ENCODE results near the gene ABO. TPM values are rescaled to one million over a fixed set of nuclear protein-coding genes. Genes with fewer than 3 reads are reported as not detected.
"Not testable (repeated sequence)": the region's sequence is repeated elsewhere in the genome, so short reads cannot be mapped to it uniquely, and the experiment has no call there.

Gene ABO
- total RNA-seq, 4 donors from 2014 or later: 0.29 to 6.1 (median 0.59) TPM

- H3K27me3 ChIP-seq: no peaks in the 10 kb centered on the region
- TF ChIP-seq CTCF (IDR thresholded peaks at IDR 0.05) (no peak), POLR2A (IDR thresholded peaks at IDR 0.05) (no peak)
- no peak overlapping the region for H3K4me3 ChIP-seq
- no peak for DNase-seq
- intact Hi-C loops (cut with DNase I; ENCODE audit: low total_unique reads): no loop called here
- no peaks in the 10 kb centered on the region for H3K4me1 ChIP-seq
- no peaks in the 10 kb centered on the region for H3K9me3 ChIP-seq
- H3K36me3 ChIP-seq: no peaks in the 10 kb centered on the region
- no peak overlapping the region for H3K27ac ChIP-seq
These were observed 5.3 kb downstream of the ABO start for GRCh38 chr9:133269537-133270362.

- H3K4me3 ChIP-seq; H3K27me3 ChIP-seq; DNase-seq; H3K27ac ChIP-seq; intact Hi-C loops (cut with DNase I; ENCODE audit: low total_unique reads); H3K36me3 ChIP-seq; H3K9me3 ChIP-seq; H3K4me1 ChIP-seq: not testable (repeated sequence)
These were observed 5.9 kb downstream of the ABO start for GRCh38 chr9:133269136-133269535.

- Histone ChIP-seq H3K9me3 (no peaks in the 10 kb centered on the region), H3K27ac (no peak overlapping the region), H3K4me3 (no peak overlapping the region), H3K27me3 (no peaks in the 10 kb centered on the region), H3K4me1 (no peaks in the 10 kb centered on the region), H3K36me3 (no peaks in the 10 kb centered on the region)
- intact Hi-C loops (cut with DNase I; ENCODE audit: low total_unique reads): no loop called here
- no peak for TF ChIP-seq CTCF (IDR thresholded peaks at IDR 0.05)
- no peak for TF ChIP-seq POLR2A (IDR thresholded peaks at IDR 0.05)
- no peak for DNase-seq
These were observed 6.5 kb downstream of the ABO start for GRCh38 chr9:133268335-133269056.

- intact Hi-C loops (cut with DNase I; ENCODE audit: low total_unique reads): no loop called here
- Histone ChIP-seq H3K9me3 (no peaks in the 10 kb centered on the region), H3K36me3 (no peaks in the 10 kb centered on the region), H3K4me1 (no peaks in the 10 kb centered on the region), H3K27ac (no peak overlapping the region), H3K27me3 (no peaks in the 10 kb centered on the region), H3K4me3 (no peak overlapping the region)
- no peak for DNase-seq
- no peak for TF ChIP-seq POLR2A (IDR thresholded peaks at IDR 0.05)
- TF ChIP-seq CTCF (IDR thresholded peaks at IDR 0.05): no peak
These were observed 10.7 kb downstream of the ABO start for GRCh38 chr9:133264235-133264764.

GRCh38 chr9:133263557-133263956, 11.4 kb downstream of the ABO start:
- TF ChIP-seq CTCF (IDR thresholded peaks at IDR 0.05) (no peak), POLR2A (IDR thresholded peaks at IDR 0.05) (no peak)
- DNase-seq: no peak
- Histone ChIP-seq H3K4me3 (no peak overlapping the region), H3K36me3 (no peaks in the 10 kb centered on the region), H3K27ac (no peak overlapping the region), H3K4me1 (no peaks in the 10 kb centered on the region), H3K27me3 (no peaks in the 10 kb centered on the region), H3K9me3 (no peaks in the 10 kb centered on the region)
- intact Hi-C loops (cut with DNase I; ENCODE audit: low total_unique reads): no loop called here
